IPS-20b (cell line): ENCODE results near the gene ATP6V1G1.
"Not testable (repeated sequence)": the region's sequence is repeated elsewhere in the genome, so short reads cannot be mapped to it uniquely, and the experiment has no call there.

Experiments used
- H3K27ac ChIP-seq: one replicate; pipeline ENCODE4 v1.5.1; 2013; ENCODE audit warnings: low read length
- H3K27me3 ChIP-seq: 2 replicates; pipeline ENCODE4 v1.6.1; 2013; ENCODE audit warnings: mild to moderate bottlenecking, low read length, inconsistent platforms; ENCODE audit not compliant: insufficient read depth
- H3K36me3 ChIP-seq: 2 replicates; pipeline ENCODE4 v1.6.1; 2013; ENCODE audit warnings: low read depth, mild to moderate bottlenecking, inconsistent platforms, low read length, moderate library complexity; ENCODE audit not compliant: insufficient read depth
- H3K4me1 ChIP-seq: 2 replicates; pipeline ENCODE4 v1.6.1; 2013; ENCODE audit warnings: mild to moderate bottlenecking, control low read depth, inconsistent platforms, low read length, moderate library complexity; ENCODE audit not compliant: insufficient read depth
- H3K4me3 ChIP-seq: 2 replicates; pipeline ENCODE4 v1.5.1; 2013; ENCODE audit warnings: mild to moderate bottlenecking, low read length, inconsistent platforms
- H3K9ac ChIP-seq: 2 replicates; pipeline ENCODE4 v1.6.1; 2013; ENCODE audit warnings: low read depth, mild to moderate bottlenecking, inconsistent platforms, low read length, moderate library complexity
- H3K9me3 ChIP-seq: 2 replicates; pipeline ENCODE4 v1.6.1; 2013; ENCODE audit warnings: mild to moderate bottlenecking, low read depth, low read length, inconsistent platforms; ENCODE audit not compliant: insufficient read depth

Gene ATP6V1G1

GRCh38 chr9:114583371-114584155 is 4.0 kb upstream of the ATP6V1G1 start:
- Histone ChIP-seq H3K4me1 (peaks cover 17% of the 10 kb centered on the region; the same call in 1 of the 2 replicates), H3K4me3 (peak overlapping the region; percentile 50; the same call in 1 of the 2 replicates), H3K27ac (peak overlapping the region; percentile 80), H3K36me3 (no peaks in the 10 kb centered on the region), H3K9me3 (no peaks in the 10 kb centered on the region; the same call in 1 of the 2 replicates), H3K9ac (peak overlapping the region; percentile 63), H3K27me3 (no peaks in the 10 kb centered on the region)

- H3K4me1 ChIP-seq, result peaks cover 17% of the 10 kb centered on the region
- peak overlapping the region; percentile 99 for H3K9ac ChIP-seq
- H3K36me3 ChIP-seq, result peaks cover 20% of the 10 kb centered on the region
- no peaks in the 10 kb centered on the region; the same call in 1 of the 2 replicates for H3K9me3 ChIP-seq
- H3K27ac ChIP-seq, result peak overlapping the region; percentile 93
- H3K27me3 ChIP-seq, result no peaks in the 10 kb centered on the region
- peak overlapping the region; percentile 100 for H3K4me3 ChIP-seq
Measured at GRCh38 chr9:114588210-114588609, 641 bp downstream of the ATP6V1G1 start.

- Histone ChIP-seq H3K27ac (peak overlapping the region; percentile 93), H3K4me1 (peaks cover 17% of the 10 kb centered on the region), H3K9me3 (no peaks in the 10 kb centered on the region; the same call in 1 of the 2 replicates), H3K36me3 (peaks cover 26% of the 10 kb centered on the region), H3K27me3 (no peaks in the 10 kb centered on the region), H3K4me3 (peak overlapping the region; percentile 100), H3K9ac (peak overlapping the region; percentile 99)
Measured at GRCh38 chr9:114588651-114589526, 1.3 kb downstream of the ATP6V1G1 start.

- no peak overlapping the region for H3K4me3 ChIP-seq
- no peak overlapping the region for H3K9ac ChIP-seq
- no peak overlapping the region for H3K27ac ChIP-seq
- H3K27me3 ChIP-seq, result no peaks in the 10 kb centered on the region
- H3K36me3 ChIP-seq, result peaks cover 41% of the 10 kb centered on the region
- peaks cover 12% of the 10 kb centered on the region for H3K4me1 ChIP-seq
- no peaks in the 10 kb centered on the region; the same call in 1 of the 2 replicates for H3K9me3 ChIP-seq
Measured at GRCh38 chr9:114590328-114590727, 2.8 kb downstream of the ATP6V1G1 start.

- Histone ChIP-seq H3K27me3 (no peaks in the 10 kb centered on the region), H3K9ac (no peak overlapping the region), H3K4me1 (peaks cover 12% of the 10 kb centered on the region), H3K27ac (no peak overlapping the region), H3K4me3 (no peak overlapping the region), H3K9me3 (no peaks in the 10 kb centered on the region; the same call in 1 of the 2 replicates), H3K36me3 (peaks cover 51% of the 10 kb centered on the region)
Measured at GRCh38 chr9:114591291-114591787, 3.8 kb downstream of the ATP6V1G1 start.

- Histone ChIP-seq H3K9me3 (no peaks in the 10 kb centered on the region; the same call in 1 of the 2 replicates), H3K4me3 (no peak overlapping the region), H3K36me3 (peaks cover 56% of the 10 kb centered on the region), H3K27me3 (no peaks in the 10 kb centered on the region), H3K9ac (no peak overlapping the region), H3K27ac (no peak overlapping the region), H3K4me1 (peaks cover 12% of the 10 kb centered on the region)
Measured at GRCh38 chr9:114591849-114592248, 4.3 kb downstream of the ATP6V1G1 start.

- Histone ChIP-seq H3K27me3 (no peaks in the 10 kb centered on the region), H3K9me3 (no peaks in the 10 kb centered on the region; the same call in 1 of the 2 replicates), H3K27ac (no peak overlapping the region), H3K36me3 (peaks cover 58% of the 10 kb centered on the region), H3K4me1 (peaks cover 12% of the 10 kb centered on the region), H3K9ac (no peak overlapping the region), H3K4me3 (no peak overlapping the region)
Measured at GRCh38 chr9:114592356-114592755, 4.8 kb downstream of the ATP6V1G1 start.

GRCh38 chr9:114594136-114594535 is 6.6 kb downstream of the ATP6V1G1 start:
- Histone ChIP-seq H3K27ac (no peak overlapping the region), H3K9me3 (no peaks in the 10 kb centered on the region), H3K9ac (no peak overlapping the region), H3K4me1 (peaks cover 5% of the 10 kb centered on the region), H3K27me3 (no peaks in the 10 kb centered on the region), H3K36me3 (peaks cover 76% of the 10 kb centered on the region), H3K4me3 (no peak overlapping the region)

GRCh38 chr9:114600502-114601248 is 13.1 kb downstream of the ATP6V1G1 start:
- peaks cover 46% of the 10 kb centered on the region for H3K36me3 ChIP-seq
- H3K27ac ChIP-seq, H3K4me1 ChIP-seq, H3K4me3 ChIP-seq, H3K9me3 ChIP-seq, H3K9ac ChIP-seq, H3K27me3 ChIP-seq: not testable (repeated sequence)

GRCh38 chr9:114601787-114602186 is 14.2 kb downstream of the ATP6V1G1 start:
- not testable (repeated sequence) for H3K4me3 ChIP-seq, H3K27ac ChIP-seq

GRCh38 chr9:114602620-114603019 is 15.1 kb downstream of the ATP6V1G1 start:
- no peaks in the 10 kb centered on the region for H3K4me1 ChIP-seq
- 0 out of 2 replicates have a peak, but pooled peaks cover 7% of the 10 kb centered on the region for H3K9me3 ChIP-seq
- H3K27me3 ChIP-seq, result no peaks in the 10 kb centered on the region
- H3K4me3 ChIP-seq, result no peak overlapping the region
- H3K27ac ChIP-seq, result no peak overlapping the region
- peaks cover 29% of the 10 kb centered on the region for H3K36me3 ChIP-seq
- H3K9ac ChIP-seq, result no peak overlapping the region

More at GRCh38 chr9:114601787-114602186, 14.2 kb downstream of the ATP6V1G1 start:
- H3K9me3 ChIP-seq, H3K27me3 ChIP-seq, H3K4me1 ChIP-seq, H3K9ac ChIP-seq: not testable (repeated sequence)
- peaks cover 35% of the 10 kb centered on the region for H3K36me3 ChIP-seq
